Colonic mucosa (tissue), 4 donors: ENCODE measurements around the gene LGALS9B. TPM values are rescaled to one million over a fixed set of nuclear protein-coding genes. Genes with fewer than 3 reads are reported as not detected.
"Not testable (repeated sequence)": the region's sequence is repeated elsewhere in the genome, so short reads cannot be mapped to it uniquely, and the experiment has no call there.

Source experiments
- DNase-seq: peaks from one replicate; pipeline ENCODE4 v3.0.0-alpha.2; 2020
- H3K27ac ChIP-seq: fragments of 200-600 bp; one replicate; pipeline ENCODE4 v1.8.0; 2021
- H3K27me3 ChIP-seq: fragments of 200-600 bp; one replicate; pipeline ENCODE4 v1.8.0; 2021
- H3K36me3 ChIP-seq: fragments of 200-600 bp; one replicate; pipeline ENCODE4 v1.8.0; 2021
- H3K4me1 ChIP-seq: fragments of 200-600 bp; one replicate; pipeline ENCODE4 v1.8.0; 2021; ENCODE audit warnings: mild to moderate bottlenecking
- H3K4me3 ChIP-seq: fragments of 200-600 bp; one replicate; pipeline ENCODE4 v1.8.0; 2021
- H3K9ac ChIP-seq, 2 donors: one replicate each; pipeline ENCODE4 v1.7.0; 2013; ENCODE audit warnings: control low read depth in 2 of 2, low read depth in 2 of 2, low read length in 2 of 2
- H3K9me3 ChIP-seq: fragments of 200-600 bp; one replicate; pipeline ENCODE4 v1.8.0; 2021
- intact Hi-C: fragments of 100-400 bp; cut with DNase I; formaldehyde crosslinking; loops from one replicate; pipeline ENCODE4 v1.14.1; 2022
- total RNA-seq, 2 donors: library from RNA; stranded (reverse); fragmentation: NEBNext Ultra II Directional in 1 of 2; extraction: Animal tissue kit (Norgen Biotek cat#: 25700) in 1 of 2; gene quantifications; one replicate each; pipeline ENCODE4 v1.2.1, GENCODE V29; 2021
- donor health status: healthy.
- donor health status: DM: no; HTN: no; CAD: no.
- donor health status: DM: no; HTN: no; CAD: no.

Gene LGALS9B
- total RNA-seq, 2 donors from 2014 or later: 20.3 to 25.8 TPM

DNA sequence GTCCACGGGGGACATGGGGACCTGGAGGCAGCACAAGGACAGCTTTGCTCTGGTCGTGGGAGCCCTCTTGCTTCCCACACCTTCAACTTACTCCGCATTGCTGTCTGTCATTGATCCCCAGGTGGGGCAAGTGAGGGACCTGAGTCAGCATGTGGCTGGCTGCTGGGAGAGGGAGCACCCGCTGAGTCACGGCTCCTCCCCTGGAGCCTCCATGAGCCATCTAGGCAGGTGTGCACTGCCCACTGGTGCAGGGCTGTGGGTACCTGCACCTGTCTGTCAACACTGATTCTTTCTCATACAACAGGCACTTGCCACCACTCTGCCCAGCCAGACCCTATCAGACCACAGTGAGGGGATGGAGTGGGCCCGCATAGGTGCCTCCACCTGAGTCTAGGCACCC is 24.8 kb upstream of the LGALS9B start:
- H3K27me3 ChIP-seq, H3K4me3 ChIP-seq, intact Hi-C loops, H3K9ac ChIP-seq, H3K36me3 ChIP-seq, DNase-seq, H3K27ac ChIP-seq, H3K9me3 ChIP-seq, H3K4me1 ChIP-seq: not testable (repeated sequence)

DNA sequence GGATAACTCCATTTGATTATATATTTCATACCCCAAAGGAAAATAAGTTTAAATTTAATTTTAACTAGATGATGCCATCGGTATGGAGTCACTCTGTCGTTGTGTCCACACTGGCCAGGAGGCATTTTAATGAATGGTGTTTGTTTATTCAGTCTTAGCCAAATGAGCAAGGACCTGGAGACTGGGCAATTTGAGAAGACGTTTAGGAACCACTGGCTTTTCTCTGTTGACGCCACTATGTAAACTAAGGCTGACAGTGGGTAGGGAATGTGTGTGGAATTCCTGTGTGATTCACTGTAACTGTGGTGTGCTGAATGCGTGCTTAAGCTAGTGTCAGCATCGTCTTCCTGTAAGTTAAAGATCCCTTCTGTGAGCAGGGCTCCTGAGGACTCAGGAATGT is 17.6 kb upstream of the LGALS9B start:
- H3K36me3 ChIP-seq, DNase-seq, H3K9me3 ChIP-seq, H3K27me3 ChIP-seq, H3K27ac ChIP-seq, H3K4me1 ChIP-seq, intact Hi-C loops, H3K9ac ChIP-seq, H3K4me3 ChIP-seq: not testable (repeated sequence)

DNA sequence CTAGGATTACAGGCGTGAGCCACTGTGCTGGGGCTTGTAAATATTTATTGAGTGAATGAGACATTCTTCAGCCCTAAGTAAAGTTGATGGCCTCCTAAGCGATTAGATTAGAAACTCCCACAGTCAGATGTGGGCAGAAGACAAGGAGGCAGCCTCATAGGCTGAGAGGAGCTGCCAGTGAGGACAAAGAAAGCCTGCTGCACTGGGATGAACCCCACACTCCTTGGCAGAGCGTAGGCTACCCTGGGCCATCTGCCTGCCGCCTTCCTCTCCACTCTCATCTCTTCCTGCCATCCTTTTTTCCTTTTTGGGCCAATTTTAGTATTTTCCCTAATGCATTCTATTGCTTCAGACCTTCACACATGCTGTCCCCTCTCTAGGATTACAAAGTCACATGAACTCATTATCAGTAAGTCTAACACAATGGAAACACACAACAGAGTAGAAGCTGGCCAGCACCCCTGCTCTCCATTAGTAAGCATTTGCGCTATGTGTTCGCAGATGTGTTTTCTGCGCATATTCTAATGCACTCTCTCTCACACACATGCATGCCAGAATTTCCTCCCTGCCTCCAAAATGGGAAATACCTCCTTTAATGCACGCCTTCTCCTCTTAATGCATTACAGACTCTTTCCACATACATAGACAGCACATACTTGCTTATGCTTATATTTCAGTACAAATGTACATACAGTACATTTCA is 12.7 kb upstream of the LGALS9B start:
- H3K27ac ChIP-seq, H3K9ac ChIP-seq, H3K4me1 ChIP-seq, H3K27me3 ChIP-seq, H3K9me3 ChIP-seq, H3K36me3 ChIP-seq, intact Hi-C loops, H3K4me3 ChIP-seq, DNase-seq: not testable (repeated sequence)

DNA sequence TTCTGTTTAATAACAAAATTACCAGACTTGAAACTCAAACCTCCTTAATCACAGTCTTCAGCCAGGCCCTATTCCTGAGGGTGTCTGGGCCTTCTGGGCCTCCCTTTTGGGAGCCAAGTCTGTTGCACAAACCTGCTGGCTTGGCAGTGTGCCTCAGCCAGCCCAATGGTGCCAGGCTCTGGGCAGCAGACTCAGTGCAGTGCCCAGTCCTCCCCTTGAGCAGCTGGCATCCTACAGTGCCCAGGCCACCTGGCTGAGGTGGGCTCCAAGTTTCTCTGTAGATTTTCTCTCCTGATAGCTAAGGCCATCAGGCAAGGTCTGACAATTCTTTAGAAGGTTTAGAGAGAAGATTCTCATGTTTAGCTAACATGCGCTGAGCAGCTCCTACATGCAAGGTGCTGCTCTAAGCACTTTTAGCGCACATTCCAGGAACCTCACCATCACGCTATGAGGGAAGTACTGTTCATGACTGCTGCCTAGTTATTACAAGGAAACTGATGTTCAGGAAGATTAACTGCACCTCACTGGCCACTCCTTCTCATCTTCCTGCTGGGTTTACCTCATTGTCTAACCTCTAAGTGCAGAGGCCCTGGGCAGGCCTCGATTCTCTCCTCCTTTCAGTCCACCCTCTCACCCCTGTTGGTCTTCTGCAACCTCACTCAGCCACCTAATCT is 10.2 kb upstream of the LGALS9B start:
- H3K9me3 ChIP-seq, H3K27ac ChIP-seq, H3K36me3 ChIP-seq, H3K27me3 ChIP-seq, H3K4me3 ChIP-seq, DNase-seq, H3K4me1 ChIP-seq, intact Hi-C loops, H3K9ac ChIP-seq: not testable (repeated sequence)

DNA sequence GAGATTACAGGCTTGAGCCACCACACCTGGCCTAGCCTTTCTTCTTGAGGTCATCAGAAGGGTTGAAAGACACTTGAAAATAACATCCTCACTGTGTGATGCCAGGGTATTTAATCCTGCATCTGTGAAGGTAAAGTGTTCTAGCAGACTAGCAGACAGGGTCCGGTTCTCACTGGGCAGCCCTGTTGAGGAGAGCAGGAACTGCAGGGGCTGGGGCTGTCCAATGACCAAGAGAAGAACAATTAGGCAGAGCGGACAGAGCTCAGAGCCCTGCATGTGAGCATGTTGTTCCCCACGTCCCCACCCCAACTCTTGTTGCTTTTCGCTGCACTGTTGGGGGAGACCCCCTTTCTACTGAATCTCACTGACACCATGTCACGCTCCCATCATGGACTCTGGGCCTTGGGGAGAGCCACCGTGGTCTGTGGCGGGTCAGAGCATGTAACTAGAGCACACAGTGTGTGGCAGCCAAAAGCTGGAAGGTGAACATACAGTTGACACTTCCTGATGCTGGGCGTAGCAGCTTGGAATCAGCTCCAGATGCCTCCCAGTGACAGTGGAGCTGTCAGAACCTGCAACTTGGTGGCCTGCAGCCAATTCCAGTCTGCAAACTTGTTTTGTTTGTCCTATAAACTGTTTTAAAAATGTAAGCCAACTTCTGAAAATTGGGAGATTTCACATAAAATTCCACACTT is 7.9 kb upstream of the LGALS9B start:
- DNase-seq, H3K36me3 ChIP-seq, H3K4me1 ChIP-seq, intact Hi-C loops, H3K9me3 ChIP-seq, H3K27ac ChIP-seq, H3K4me3 ChIP-seq, H3K27me3 ChIP-seq, H3K9ac ChIP-seq: not testable (repeated sequence)

DNA sequence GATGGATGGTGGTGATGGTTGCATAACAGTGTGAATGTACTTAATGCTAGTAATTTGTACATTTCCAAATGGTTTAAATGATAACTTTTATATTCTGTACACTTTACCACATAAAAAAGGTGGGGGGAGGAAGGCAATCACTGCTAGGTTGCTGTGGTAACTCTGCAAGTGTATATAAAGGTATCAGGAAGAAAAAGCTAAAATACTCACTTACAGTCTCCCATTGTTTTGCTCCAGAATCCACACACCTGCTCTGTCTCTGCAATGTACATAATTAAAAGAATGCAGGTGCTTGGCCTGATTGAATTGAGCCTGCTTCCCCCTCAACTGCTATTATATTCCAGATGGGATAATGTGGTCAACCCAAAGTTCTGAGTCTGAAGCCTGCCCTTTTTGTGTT is 6.7 kb upstream of the LGALS9B start:
- H3K36me3 ChIP-seq, H3K9ac ChIP-seq, intact Hi-C loops, H3K27ac ChIP-seq, H3K9me3 ChIP-seq, H3K4me3 ChIP-seq, DNase-seq, H3K27me3 ChIP-seq, H3K4me1 ChIP-seq: not testable (repeated sequence)

DNA sequence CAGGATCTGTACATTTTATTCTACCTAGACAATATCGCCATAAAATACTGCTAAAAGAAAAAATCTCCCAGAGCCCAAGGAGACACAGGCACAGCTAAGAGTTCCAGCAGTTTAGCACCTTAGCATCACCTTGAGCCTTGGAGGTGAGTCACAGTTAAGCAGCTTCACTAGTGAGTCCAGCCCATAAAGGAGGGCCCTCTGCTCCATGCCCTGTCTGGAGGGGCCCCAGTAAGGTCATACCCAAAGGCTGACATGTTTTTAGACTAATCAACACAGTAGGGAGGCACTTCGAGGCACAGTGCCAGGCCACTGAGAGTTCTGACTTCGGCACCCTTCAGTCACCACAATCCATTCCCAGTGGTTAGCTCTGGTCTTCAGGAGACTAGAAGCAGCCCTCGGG is 2.6 kb upstream of the LGALS9B start:
- H3K9ac ChIP-seq, H3K36me3 ChIP-seq, H3K9me3 ChIP-seq, H3K4me1 ChIP-seq, H3K27ac ChIP-seq, H3K27me3 ChIP-seq, H3K4me3 ChIP-seq, DNase-seq, intact Hi-C loops: not testable (repeated sequence)

DNA sequence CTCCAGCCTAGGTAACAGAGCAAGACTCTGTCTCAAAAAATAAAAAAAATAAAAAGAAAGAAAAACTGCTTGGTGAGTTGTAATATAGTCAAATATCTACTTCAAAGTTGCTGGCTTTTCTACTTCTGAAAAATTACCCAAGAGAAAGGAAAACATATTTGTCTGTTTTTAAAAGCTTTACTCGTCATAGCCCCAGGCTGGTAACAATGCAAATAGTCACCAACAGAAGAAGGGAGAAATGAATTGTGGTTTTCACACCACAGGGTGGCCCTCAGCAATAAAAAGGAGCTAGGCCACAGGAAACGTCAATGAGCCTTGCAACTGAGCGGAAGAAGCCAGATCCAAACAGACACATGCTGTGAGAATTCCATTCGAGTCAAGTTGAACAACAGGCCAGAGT is 1.8 kb upstream of the LGALS9B start:
- intact Hi-C loops, H3K9me3 ChIP-seq, H3K36me3 ChIP-seq, H3K4me1 ChIP-seq, H3K27ac ChIP-seq, H3K9ac ChIP-seq, H3K27me3 ChIP-seq, H3K4me3 ChIP-seq, DNase-seq: not testable (repeated sequence)

DNA sequence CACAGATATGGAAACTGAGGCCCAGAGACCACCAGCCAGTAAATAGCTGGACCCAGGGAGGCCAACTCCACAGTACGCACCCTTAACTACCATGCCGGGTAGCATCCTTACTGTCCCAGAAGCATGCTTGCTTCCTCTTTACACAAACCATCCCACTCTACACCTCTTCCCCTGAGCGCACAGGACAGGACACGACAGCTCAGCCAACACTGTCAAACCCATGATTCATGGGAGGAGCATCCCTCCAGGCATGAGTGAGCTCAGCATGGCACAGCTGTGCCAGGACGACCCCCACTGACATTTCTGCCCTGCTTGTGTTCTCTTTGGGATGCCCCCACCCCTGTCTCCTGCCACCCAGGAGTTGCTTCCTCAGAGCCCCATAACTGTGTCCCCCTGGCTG is 340 bp downstream of the LGALS9B start:
- H3K4me3 ChIP-seq, H3K4me1 ChIP-seq, H3K27me3 ChIP-seq, DNase-seq, intact Hi-C loops, H3K36me3 ChIP-seq, H3K9me3 ChIP-seq: not testable (repeated sequence)
- Histone ChIP-seq H3K27ac (peak overlapping the region; percentile 44), H3K9ac (peak overlapping the region; percentile 24 to 26)

DNA sequence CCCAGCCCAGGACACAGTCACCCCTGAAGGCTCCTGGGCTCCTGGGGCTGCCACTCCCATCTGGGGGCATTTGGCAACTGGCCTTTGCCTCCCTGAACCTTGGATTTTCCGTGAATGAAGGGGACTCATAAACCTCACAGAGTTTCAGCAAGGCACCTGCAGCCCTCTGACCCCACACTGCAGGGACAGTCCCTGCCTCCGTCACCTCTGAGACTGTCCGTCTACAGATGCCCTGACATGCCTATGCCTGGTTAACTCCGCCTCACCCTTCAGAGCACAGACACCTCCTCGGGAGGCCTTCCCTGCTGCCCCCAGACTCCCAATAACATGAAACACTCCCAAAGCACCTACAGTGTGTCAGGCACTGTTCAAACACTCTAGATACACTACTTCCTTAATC is 786 bp downstream of the LGALS9B start:
- H3K4me1 ChIP-seq, intact Hi-C loops, H3K27ac ChIP-seq: not testable (repeated sequence)

DNA sequence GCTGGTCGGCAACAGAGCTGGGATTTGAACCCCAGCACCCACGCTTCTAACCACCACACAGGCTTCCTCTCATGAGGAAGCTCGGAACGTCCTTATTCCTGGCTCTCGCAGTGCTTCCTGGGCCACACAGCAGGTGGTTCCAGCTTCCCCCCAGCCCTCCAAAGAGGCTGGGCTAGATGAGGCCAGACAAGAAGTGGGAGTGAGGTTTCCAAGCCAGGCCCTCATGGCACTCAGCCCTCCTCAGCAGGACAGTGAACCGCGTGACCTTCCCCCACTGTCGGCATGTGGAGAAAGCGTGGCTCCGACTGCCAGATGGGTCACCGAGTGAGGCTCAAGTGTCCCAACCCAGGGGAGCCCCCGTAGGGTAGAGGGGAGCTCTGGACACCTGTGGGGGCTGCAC is 1.8 kb downstream of the LGALS9B start:
- not testable (repeated sequence) for H3K4me1 ChIP-seq, H3K9me3 ChIP-seq

More for the DNA sequence above, 786 bp downstream of the LGALS9B start:
- not testable (repeated sequence) for H3K27me3 ChIP-seq, H3K9ac ChIP-seq, H3K9me3 ChIP-seq, H3K4me3 ChIP-seq, H3K36me3 ChIP-seq, DNase-seq

DNA sequence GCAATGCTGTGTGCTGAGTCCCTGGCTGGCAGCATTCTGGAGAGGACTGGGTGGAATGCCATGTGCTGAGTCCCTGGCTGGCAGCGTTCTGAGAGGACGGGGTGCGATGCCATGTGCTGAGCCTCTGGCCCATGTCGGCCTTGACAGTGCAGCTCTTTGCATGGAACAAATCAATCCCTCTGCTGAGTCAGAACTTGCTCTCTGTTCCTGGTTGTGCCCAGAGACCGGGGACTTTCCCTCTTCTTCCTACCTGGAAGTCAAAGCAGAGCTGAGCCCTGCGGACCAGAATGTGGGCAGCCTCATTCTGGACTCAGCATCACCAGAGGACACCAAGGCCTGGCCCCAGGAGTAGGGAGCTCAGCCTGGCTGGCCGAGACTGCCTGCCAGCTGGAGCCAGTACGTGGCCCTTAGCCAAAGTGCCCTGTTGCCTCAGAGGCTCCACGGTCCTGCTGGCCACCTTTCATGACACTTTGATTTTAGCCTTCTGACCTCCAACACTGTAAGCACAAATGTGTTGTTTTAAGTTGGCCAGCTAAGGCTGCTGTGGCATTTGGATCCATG is 2.4 kb downstream of the LGALS9B start:
- H3K27ac ChIP-seq, intact Hi-C loops, H3K4me3 ChIP-seq, H3K36me3 ChIP-seq, H3K9ac ChIP-seq, H3K9me3 ChIP-seq, H3K4me1 ChIP-seq, H3K27me3 ChIP-seq: not testable (repeated sequence)
- DNase-seq: peak; percentile 27

More for the DNA sequence above, 1.8 kb downstream of the LGALS9B start:
- H3K4me3 ChIP-seq, intact Hi-C loops, H3K9ac ChIP-seq, H3K36me3 ChIP-seq, H3K27me3 ChIP-seq, DNase-seq, H3K27ac ChIP-seq: not testable (repeated sequence)

DNA sequence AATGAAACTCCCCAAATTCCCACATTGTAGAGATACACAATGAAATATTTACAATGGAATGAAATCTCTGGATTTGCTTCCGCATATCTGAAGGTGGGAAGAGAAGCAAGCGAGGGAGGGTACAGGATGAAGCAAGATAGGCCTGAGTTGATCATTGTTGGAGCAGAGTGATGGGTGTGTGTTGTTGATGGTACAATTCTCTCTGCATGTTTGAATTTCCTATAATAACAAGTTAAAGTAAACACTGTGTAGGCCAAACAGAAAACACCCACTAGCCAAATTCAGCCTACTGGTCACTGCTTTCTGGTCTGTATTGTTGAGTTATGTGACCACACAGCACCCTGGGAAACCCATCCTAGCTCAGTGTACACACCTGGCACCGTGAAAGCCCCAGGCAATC is 5.2 kb downstream of the LGALS9B start:
- H3K36me3 ChIP-seq, H3K27ac ChIP-seq, intact Hi-C loops, H3K9ac ChIP-seq, H3K27me3 ChIP-seq, H3K4me1 ChIP-seq, H3K4me3 ChIP-seq, H3K9me3 ChIP-seq, DNase-seq: not testable (repeated sequence)
